ENCODE data around the gene LTC4S.

DNA sequence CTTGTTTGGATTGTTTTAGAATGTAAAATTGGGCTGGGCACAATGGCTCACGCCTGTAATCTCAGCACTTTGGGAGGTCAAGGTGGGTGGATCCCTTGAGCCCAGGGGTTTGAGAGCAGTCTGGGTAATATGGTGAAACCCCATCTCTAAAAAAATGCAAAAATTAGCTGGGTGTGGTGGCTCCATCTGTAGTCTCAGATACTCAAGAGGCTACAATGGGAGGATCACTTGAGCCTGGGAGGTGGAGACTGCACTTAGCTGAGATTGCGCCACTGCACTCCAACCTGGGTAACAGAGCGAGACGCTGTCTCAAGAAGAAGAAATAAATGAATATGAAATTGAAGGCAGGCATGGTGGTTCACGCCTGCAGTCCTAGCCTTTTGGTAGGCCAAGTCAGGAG, 39.8 kb upstream of the LTC4S start:
- TF ChIP-seq CTCF (IDR thresholded peaks at IDR 0.05; ENCODE audit: poor library complexity), result no peak
- TF ChIP-seq EZH2 (IDR thresholded peaks at IDR 0.05; ENCODE audit: borderline replicate concordance), result no peak

Measured in hepatocyte (in vitro differentiated cells).